Esophagus squamous epithelium (tissue), 5 donors: ENCODE data around the gene LINC00305. TPM values are rescaled to one million over a fixed set of nuclear protein-coding genes. Genes with fewer than 3 reads are reported as not detected.

ENCODE experiments used
- DNase-seq: peaks from one replicate; lab custom pipeline; 2025; lab: John Stamatoyannopoulos, UW
- H3K27ac ChIP-seq, 4 donors: fragments of 200-600 bp; sonication (generic); one replicate each; pipeline ENCODE4 v1.5.1; 2016 to 2019; ENCODE audit warnings: mild to moderate bottlenecking in 1 of 4
- H3K27me3 ChIP-seq, 4 donors: fragments of 200-600 bp; sonication (generic); 1 replicate in 3 of 4; 2 replicates in 1 of 4; pipeline versions ENCODE4 v1.5.1 to v1.6.0; 2017 to 2021; ENCODE audit warnings: antibody characterized with exemption in 1 of 4
- H3K36me3 ChIP-seq, 3 donors: fragments of 200-600 bp; sonication (generic); one replicate each; pipeline ENCODE4 v1.5.1; 2016 to 2019
- H3K4me1 ChIP-seq, 3 donors: fragments of 200-600 bp; sonication (generic); one replicate each; pipeline ENCODE4 v1.5.1; 2017 to 2019
- H3K4me3 ChIP-seq, 4 donors: fragments of 200-600 bp; sonication (generic); 1 replicate in 3 of 4; 2 replicates in 1 of 4; pipeline ENCODE4 v1.5.1; 2016 to 2019; ENCODE audit warnings: mild to moderate bottlenecking in 2 of 4, moderate library complexity in 1 of 4
- H3K9me3 ChIP-seq, 3 donors: fragments of 200-600 bp; sonication (generic); one replicate each; pipeline ENCODE4 v1.5.1; 2016 to 2019
- POLR2A ChIP-seq, 4 donors: fragments of 450-650 bp; IDR thresholded peaks; one replicate each; pipeline ENCODE4 v1.6.1; 2017; ENCODE audit warnings: antibody characterized with exemption in 4 of 4, mild to moderate bottlenecking in 4 of 4, moderate library complexity in 3 of 4
- WGBS, 2 donors: methylation state at CpG; one replicate each; pipeline ENCODE4 v1.1.5; 2018; 5-methylcytosine and 5-hydroxymethylcytosine counted together
- intact Hi-C: fragments of 100-400 bp; cut with DNase I; formaldehyde crosslinking; loops from one replicate; pipeline ENCODE4 v1.15.0; 2022
- total RNA-seq, 4 donors: library from RNA; depleted of rRNA; stranded (reverse); fragments of >200 nt; gene quantifications; one replicate each; pipeline ENCODE4 v1.1.0, GENCODE V29; 2016
- TF ChIP-seq, protein P1 (sequence below), 6 experiments: fragments of 450-650 bp in 4 of 6; fragments of 200-600 bp in 2 of 6; sonication (generic) in 2 of 6; IDR thresholded peaks; one replicate each; pipeline ENCODE4 v1.5.1; 2016 to 2019; ENCODE audit warnings: antibody characterized with exemption in 6 of 6, mild to moderate bottlenecking in 4 of 6, moderate library complexity in 4 of 6
- donor health status: DM: yes; HTN: yes; CAD: no.

Gene LINC00305
- total RNA-seq, 4 donors from 2014 or later = not detected

DNA sequence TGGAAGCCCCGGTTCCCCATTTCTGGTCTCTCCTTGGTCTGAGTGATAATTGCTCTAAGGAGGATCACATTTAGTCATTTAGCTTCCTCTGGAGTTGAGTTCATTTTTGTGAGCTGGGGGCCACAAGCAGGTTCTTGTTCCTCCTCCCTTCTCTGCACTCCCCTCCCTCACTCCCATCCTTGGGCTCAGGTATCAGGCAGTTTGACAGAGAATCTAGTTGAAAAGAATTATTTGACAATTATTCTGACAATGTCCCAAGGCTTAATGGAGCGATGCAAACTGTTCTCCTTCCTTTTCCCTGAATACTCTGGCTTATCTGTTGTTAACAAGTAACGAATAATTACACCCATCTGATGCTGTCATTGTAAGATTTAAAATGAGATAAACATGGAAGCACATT is 117.5 kb downstream of the LINC00305 start:
- Histone ChIP-seq H3K4me3 (no peak overlapping the region), H3K9me3 (no peaks in the 10 kb centered on the region), H3K4me1 (no peaks in the 10 kb centered on the region), H3K27ac (no peak overlapping the region), H3K27me3 (peaks cover 0 to 5% (median 0%) of the 10 kb centered on the region in 4 donors), H3K36me3 (no peaks in the 10 kb centered on the region)
- DNase-seq = no peak
- intact Hi-C loops = no loop called here
- WGBS, 2 donors = 60 to 75% methylated on average over 3 of the region's 3 CpGs
- TF ChIP-seq, protein P1, sequence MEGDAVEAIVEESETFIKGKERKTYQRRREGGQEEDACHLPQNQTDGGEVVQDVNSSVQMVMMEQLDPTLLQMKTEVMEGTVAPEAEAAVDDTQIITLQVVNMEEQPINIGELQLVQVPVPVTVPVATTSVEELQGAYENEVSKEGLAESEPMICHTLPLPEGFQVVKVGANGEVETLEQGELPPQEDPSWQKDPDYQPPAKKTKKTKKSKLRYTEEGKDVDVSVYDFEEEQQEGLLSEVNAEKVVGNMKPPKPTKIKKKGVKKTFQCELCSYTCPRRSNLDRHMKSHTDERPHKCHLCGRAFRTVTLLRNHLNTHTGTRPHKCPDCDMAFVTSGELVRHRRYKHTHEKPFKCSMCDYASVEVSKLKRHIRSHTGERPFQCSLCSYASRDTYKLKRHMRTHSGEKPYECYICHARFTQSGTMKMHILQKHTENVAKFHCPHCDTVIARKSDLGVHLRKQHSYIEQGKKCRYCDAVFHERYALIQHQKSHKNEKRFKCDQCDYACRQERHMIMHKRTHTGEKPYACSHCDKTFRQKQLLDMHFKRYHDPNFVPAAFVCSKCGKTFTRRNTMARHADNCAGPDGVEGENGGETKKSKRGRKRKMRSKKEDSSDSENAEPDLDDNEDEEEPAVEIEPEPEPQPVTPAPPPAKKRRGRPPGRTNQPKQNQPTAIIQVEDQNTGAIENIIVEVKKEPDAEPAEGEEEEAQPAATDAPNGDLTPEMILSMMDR (IDR thresholded peaks at IDR 0.05) = no peak
- TF ChIP-seq POLR2A (IDR thresholded peaks at IDR 0.05) = no peak

Other genes starting within 250 kb of the LINC00305 start
- gene SERPINB10, start 241.1 kb downstream of the LINC00305 start, total RNA-seq = 1 to 10 TPM in 2 of 4 donors, under 1 TPM in 1, not detected in 1; 0.26 to 8.4 (median 1.4) TPM
- under 1 TPM in 2 of 4 donors, not detected in 2; 0.18 to 0.19 TPM for gene HMSD, start 199.8 kb downstream of the LINC00305 start, total RNA-seq
- gene SERPINB8, start 179.0 kb downstream of the LINC00305 start, total RNA-seq = 10 to 100 TPM; 17.7 to 43.2 (median 34.2) TPM